OCI-LY7 (cell line): ENCODE results near the gene COQ8B.

Experiments
- CTCF ChIP-seq: fragments of 200-600 bp; sonication (generic); conservative IDR thresholded peaks from 2 replicates; pipeline ENCODE4 v1.5.1; 2014; ENCODE audit warnings: mild to moderate bottlenecking, antibody characterized with exemption, low read length, moderate library complexity, mixed read lengths
- EZH2phosphoT487 ChIP-seq: fragments of 200-600 bp; sonication (generic); IDR thresholded peaks from 2 replicates; pipeline ENCODE4 v1.6.1; 2018; ENCODE audit warnings: low read depth, borderline replicate concordance, mild to moderate bottlenecking, mixed run types, antibody characterized with exemption, low read length, moderate library complexity, mixed read lengths

- TF ChIP-seq CTCF (no peak), EZH2phosphoT487 (no peak)
Measured at GRCh38 chr19:40695881-40696280, 20.8 kb downstream of the COQ8B start.
